G401.6 (cell line): Measurements from ENCODE around the gene SASH1.
"Not testable (repeated sequence)": the region's sequence is repeated elsewhere in the genome, so short reads cannot be mapped to it uniquely, and the experiment has no call there.

ENCODE experiments used
- FAIRE-seq: peaks from 2 replicates; lab custom pipeline; 2012; peaks lifted over from hg19 to GRCh38; lab: Jason Lieb, UNC

SASH1 gene

DNA sequence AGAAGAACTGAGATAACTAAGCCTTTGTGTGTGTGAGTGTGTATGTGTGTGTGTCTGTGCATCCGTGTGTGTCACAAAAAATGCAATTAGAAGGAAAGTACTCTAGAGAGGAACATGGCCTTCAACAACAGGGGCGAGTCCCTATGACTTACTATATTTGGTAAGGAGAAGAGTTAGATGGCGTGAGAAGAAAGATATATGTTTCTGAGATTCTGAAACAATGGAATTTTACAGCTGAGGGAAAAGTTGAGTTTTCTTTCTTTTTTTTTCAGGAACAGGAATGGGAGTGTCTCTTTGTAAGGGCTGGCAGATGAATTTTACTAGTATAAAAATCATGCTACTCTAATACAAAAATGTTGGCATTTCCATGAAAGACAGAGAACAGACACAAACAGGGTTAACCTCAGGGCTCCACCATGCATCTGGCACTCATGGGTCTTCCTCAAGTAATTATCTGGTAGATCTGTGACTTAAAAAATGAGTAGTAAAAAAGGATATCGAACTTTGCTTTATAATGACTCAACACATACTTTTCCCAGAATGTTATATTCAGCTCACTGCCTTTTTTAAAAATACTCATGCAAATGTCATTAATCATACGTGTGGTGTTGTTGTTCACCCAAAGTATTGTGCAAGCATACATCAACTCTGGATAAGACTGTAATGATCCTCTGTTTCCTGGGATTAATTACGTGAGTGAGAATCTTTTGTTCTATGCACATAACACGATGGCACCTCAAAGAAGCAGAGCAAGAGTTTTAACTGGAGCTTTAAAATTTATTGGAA is 12.8 kb upstream of the SASH1 start:
- no peak for FAIRE-seq

DNA sequence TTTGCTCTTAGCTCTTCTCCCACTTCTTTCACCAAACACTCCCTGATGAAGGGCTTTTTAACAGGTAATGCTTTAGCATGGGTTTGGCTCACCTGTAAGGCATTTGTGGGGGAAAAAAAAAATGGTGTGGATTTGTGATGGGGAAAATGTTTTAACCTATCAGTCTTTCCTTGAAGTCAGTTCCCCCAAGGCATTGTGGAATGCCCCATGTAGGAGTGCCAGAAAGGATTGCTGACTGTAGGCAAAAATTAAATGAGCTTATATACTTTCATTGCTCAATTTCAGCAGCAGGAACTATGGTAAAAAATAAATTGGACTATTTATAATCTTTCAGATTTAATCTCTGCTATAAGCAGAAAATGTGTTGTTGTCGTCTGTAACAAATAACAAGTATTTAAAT is 10.6 kb upstream of the SASH1 start:
- no peak for FAIRE-seq

DNA sequence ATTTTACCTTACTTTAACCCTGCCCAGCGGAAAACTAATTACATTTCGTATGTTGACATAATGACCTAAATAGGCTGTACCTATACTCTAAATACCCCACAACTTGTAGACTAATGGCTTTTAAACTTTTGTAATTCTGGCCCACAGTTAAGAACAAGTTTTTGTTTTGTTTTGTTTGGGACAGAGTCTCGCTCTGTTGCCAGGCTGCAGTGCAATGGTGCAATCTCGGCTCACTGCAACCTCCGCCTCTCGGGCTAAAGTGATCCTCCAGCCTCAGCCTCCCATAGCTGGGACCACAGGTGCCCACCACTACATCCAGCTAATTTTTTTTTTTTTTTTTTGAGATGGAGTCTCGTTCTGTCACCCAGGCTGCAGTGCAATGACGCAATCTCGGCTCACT is 5.7 kb upstream of the SASH1 start:
- no peak for FAIRE-seq

DNA sequence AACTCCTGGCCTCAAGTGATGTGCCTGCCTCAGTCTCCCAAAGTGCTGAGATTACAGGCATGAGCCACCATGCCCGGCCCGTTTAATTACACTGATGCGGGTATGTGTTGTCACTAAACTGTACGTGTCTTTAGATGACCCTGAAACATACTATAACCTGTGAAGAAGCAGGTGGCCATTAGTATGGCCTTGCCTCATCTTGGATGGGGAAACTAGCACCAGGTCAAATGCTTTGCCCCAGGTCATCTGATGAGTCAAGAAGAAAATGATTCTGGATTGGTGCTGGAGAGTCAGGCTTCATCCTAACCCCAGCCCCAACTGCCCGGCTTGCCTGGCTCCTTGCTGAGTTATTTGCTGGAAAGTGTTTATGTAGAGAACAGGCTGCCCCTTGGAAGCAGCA is 2.9 kb upstream of the SASH1 start:
- FAIRE-seq: no peak

DNA sequence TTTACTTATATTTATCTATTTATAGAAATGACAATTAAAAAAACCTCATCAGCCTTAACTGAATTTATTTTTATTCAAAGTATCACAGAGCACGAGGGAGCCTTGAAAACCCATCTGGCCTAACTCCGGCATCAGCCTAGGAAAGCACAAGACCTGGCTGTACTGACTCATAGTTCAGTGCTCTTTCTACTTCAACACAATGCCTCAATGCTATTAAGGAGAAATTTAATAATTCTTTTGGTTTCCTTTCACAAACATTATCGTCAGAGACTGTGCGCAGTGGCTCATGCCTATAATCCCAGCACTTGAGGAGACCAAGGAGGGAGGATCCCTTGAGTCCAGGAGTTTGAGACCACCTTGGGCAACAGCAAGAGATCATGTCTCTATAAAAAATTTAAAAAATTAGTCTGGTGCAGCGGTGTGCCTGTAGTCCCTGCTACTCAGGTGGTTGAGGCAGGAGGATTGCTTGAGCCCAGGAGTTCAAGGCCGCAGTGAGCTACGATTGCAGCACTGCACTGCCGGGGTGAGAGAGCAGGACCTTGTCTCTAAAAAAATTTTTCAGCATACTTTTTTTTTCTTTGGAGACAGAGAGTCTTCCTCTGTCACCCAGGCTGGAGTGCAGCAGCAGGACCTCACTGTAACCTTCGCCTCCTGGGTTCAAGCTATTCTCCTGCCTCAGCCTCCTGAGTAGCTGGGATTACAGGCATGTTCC is 1.9 kb upstream of the SASH1 start:
- no peak for FAIRE-seq

DNA sequence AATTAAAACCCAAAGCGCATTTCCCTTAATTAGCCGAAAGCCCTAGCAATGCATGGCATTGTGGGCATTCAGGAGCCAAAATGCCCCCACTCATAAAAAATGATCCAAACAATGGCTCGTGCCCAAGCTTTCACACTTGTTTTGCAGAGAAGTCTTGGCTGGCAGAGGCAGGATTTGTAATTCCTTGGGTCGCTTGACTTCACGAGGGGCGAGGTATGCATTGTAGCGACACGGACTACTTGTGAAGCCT is 613 bp upstream of the SASH1 start:
- no peak for FAIRE-seq

DNA sequence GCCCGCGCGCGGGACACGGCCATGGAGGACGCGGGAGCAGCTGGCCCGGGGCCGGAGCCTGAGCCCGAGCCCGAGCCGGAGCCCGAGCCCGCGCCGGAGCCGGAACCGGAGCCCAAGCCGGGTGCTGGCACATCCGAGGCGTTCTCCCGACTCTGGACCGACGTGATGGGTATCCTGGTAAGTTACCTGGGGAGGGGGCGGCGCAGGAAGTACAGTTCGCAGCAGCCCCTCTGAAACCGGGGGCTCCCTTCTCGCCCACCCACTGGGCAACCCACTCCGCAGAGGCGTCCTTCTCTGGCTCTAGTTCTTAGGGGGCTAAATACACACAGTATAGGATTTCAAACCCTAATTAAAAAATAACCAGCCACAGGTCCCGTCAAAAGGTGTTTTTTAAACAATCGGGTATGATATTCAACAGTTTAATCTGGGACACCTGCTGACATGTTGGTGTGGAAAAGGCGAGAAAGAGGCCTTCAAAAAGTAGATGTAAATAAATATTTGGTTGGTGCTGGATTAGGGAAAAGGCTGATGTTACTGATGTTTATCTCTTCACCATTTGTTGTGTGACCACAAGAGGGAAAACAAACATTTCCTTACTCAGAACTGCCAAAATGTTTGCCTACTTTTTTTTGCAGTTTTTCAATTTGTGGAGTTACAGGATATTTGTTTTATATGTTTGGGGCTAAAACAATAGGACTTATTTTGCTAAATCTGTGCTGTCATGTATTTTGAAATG is 577 bp downstream of the SASH1 start:
- FAIRE-seq: no peak

DNA sequence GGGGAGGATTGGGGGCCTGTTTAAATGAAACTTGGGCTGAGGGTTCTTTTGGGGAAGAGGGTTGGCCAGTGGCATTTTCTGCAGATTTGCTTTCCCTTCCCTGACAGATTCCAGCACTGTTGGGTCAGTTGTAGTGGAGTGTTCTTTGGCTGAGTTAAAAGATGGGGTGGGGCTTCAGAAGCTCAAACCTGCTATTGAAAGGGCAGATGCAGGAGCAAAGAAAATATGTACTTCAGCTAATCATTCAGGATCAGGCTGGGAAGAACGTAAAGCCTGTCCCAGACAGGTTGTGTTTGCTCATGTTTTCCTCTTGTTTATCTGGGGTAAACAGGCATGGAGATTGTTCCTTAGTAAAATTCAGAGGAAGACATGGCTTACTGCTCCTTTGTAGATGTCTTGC is 2.5 kb downstream of the SASH1 start:
- FAIRE-seq: no peak

DNA sequence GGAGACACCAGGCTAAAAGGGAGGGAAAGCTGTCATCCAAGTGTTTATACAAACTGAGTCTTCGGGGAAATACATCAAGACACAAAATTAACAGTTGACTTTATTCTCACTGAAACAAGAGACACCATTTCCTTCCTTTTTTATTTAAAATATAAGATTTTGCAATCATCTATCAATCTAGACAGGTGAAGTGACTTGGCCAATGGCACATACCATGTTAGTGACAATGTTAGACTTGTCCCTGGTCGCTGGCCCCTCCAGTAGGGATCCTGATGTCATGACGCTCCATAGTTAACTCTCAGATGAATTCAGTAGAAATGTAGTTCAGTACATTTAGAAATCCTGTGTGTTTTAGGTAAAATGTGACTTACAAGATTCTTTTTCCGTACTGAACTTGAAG is 2.9 kb downstream of the SASH1 start:
- FAIRE-seq: no peak

DNA sequence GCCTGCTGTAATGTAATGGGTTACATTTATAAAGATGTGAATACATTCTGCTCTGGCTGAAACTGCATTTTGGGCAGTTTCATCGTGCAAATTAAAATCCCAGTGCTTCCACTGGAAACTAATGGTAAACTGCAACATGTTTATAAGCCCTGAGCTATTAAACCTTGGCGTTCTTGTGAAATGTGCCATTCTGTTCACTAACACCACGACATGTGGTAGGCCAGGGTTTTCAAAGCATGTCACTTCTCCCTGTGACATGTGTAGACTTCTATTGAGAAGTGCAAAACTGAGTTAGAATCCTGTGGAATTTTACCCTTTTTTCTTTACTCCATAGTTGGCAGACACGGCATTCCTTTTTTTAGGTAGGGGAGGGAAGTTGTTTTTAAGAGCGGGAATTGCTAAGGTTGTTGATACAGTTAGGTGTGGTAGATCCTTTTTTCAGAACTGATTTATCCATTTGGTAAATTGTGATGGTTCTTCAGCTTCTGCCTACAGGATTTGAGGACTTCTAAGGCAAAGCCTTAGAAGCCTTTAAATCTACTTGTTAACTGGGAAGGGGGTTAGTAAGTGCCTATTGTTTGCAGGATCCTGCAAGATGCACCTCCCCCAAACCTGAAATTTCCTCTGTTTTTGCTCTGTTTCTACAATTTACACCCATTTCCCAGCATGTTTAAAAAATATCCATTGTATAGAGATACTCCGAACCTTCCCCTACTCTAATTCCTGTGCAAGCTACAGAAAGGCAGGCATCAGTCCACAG is 4.2 kb downstream of the SASH1 start:
- no peak for FAIRE-seq

DNA sequence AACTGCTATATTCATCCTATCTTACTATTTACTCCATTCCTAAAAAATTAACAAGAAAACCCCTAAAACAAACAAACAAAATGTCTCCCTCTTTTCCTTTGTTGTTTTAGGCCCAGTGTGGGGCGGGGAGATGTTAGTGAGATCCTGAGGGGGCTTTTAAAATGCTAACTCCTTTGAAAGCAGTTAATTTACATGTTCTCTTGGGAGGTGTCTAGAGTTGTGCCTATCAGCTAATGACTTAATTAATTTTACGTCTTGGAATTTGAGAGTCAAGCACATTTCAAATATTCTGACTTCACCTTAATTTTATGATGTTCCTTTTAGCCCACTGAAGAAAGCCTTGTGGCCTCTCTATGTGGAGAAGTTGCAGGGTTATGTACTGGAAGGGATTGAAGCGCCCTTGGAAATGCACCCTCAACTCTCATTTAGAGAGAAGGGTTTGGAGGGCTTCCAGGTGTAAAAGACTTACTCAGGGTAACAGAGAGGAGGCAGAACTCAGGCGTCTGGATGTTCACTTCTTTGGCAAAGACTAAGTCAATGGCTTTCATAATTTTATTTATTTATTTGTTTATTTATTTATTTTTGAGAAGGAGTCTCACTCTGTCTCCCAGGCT is 4.9 kb downstream of the SASH1 start:
- no peak for FAIRE-seq

DNA sequence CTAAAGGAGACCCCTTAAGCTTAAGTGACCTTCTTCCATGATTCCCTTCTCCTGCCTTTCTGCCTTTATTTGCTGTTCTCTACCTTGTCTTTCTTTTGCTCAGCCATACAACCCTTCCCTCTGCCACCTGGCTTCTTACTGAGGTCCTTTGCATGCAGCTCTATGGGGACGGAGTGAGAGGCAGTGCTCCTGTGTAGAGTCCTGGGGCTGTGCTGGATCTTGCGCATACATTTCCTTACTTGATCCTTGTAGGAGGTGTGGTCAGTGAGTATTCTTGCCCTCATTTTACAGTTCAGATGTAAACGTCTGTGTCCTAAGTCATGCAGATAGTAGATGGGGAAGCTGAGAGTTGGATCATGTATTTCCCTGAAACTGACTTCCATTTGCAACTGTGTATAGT is 5.7 kb downstream of the SASH1 start:
- no peak for FAIRE-seq

DNA sequence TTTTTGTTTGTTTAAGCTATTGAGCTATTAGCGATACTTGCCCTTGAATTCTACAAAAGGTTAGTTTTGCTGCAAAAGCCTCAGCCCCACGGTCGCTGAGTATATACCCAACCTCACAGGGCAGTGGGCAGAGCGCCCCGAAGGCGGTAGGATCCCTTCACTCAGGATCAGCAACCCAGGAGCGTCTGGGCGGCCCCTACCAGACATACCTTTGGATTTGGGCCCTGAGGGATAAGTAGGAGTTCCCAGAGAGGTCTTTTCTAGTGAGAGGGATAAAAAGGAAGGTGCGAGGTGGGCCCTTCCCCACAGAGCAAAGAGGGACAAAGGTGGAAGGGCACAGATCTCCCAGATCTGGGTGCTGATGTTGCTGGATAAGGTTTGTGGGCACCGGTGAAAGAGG is 6.1 kb downstream of the SASH1 start:
- FAIRE-seq: no peak

DNA sequence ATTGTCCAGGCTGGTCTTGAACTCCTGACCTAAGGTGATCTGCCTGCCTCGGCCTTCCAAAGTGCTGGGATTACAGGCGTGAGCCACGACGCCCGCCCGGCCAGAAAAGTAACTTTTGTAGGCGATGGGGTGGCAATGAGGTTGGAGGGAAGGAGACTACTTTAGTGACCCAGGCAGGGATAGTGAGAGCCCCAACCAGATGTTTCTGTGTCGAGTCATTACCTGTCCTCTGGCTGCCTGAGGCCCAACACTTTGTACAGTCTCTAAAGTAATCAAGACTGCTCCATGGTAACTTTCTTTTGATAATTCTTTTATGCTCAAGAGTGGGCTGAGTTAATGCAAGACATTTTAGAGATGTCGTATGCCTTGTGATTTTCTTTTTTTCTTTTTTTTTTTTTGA is 6.8 kb downstream of the SASH1 start:
- no peak for FAIRE-seq

DNA sequence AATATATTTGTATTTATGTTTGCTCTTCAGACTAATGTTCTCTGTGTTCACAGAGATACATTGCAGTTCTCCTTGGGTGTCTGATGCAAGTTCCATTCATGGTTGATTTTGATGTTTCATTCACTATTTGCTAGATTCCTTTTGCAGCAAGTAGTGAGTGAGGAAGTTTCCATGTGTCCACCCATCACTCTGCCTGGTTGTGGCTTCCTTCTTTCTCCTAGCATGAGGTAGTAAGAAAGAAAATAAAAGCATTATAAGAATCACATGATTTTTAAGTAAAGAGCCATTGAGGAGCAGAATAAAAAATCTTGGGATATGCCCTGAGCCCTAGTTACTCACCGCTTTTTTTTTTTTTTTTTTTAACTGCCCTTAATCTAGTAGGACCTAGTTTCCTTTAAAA is 8.7 kb downstream of the SASH1 start:
- FAIRE-seq: no peak

DNA sequence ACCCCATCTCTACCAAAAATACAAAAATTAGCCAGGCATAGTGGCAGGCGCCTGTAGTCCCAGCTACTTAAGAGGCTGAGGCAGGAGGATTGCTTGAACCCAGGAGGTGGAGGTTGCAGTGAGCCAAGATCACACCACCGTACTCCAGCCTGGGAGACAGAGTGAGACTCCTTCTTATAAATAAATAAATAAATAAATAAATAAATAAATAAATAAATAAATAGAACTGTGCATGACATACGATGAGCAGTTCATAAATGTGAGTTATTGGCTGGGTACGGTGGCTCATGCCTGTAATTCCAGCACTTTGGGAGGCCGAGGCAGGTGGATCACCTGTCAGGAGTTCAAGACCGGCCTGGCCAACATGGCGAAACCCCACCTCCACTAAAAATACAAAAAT is 9.8 kb downstream of the SASH1 start:
- FAIRE-seq: not testable (repeated sequence)

DNA sequence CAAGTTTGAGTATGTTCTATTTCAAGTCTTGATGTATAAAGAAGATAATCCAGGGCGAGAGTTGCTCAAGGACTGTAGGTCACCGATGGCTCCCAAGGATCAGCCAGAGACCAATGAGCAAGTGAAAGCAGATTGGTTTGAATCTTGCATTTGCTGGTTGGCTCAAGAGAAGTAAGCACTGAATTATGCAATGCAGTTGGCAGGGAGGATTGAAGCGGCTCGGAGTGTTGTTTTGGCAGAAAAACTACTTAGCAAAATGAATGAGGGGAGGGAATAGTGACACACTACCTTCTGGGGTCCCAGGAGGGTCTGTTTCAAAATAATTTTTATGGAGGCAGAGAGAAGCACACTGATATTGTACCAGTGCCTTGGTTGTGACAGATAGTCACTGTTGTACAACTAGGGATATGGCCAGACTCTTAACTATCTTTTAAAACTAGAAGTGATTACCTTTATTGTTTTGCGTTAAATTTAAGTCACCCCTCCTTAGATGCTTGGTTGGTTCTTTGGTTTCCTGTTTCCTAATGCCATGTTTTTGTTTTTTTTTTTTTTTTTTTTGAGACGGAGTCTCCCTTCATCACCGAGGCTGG is 15.7 kb downstream of the SASH1 start:
- FAIRE-seq: no peak

DNA sequence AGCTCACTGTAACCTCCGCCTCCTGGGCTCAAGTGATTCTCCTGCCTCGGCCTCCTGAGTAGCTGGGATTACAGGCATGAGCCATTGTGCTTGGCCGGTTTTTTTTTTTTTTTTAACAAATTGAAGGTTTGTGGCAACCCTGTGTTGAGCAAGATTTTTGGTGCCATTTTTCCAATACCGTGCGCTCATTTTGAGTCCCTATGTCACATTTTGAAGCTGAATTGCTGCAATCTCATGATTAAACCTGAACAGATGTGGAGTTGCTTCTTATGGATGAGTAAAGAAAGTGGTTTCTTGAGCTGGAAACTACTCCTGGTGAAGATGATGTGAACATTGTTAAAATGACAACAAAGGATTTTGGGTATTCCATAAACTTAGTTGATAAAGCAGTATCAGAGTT is 16.6 kb downstream of the SASH1 start:
- no peak for FAIRE-seq

DNA sequence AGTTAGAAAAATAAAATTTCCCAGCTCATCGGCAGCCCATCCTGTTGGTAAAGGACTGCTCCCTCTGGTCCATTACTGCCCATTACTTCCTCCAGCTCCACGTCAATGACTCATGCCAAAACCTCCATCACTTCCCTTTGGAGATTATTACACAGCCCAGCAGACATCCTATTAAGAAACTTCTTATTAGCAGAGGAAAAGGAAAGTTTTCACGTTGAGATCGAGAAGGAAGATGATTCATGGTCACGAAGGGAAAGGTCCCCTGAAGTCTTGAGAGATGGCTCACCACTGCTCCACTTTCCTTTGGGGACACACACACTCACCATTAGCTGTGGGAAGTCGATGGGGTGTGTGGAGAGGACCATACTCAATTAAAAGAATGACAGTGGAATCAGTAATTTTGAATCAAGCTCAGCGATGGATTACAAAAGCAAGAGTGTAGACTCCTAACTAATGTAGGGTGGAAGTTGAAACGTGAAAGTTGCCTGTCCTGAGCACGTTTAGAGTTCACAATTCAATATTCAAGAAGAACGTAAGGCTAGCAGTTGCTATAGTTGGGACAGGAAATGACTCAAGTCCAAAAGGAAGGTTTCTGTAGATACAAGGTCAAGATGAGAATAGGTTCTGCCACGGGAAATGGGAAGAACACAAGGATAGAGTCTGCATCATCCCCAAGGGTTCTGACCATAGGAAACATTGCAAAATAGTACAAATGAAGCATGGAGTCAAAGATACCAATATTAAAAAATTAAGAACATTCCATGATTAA is 21.6 kb downstream of the SASH1 start:
- no peak for FAIRE-seq

DNA sequence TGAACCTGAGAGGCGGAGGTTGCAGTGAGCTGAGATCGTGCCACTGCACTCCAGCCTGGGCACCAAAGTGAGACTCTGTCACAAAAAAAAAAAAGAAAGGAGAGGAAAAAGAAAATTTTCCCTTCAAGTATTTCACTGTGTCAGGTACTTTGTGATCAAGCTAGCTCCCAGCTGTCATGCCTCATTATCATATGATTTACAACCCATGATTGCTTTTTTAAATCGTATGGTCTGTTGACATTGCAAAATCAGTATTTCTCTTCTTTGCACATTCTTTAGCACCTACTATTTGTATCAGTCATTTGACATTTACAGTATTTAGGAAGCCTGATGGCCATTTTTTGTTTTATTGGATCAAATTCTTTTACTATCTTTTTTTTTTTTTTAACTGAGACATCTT is 22.4 kb downstream of the SASH1 start:
- no peak for FAIRE-seq

DNA sequence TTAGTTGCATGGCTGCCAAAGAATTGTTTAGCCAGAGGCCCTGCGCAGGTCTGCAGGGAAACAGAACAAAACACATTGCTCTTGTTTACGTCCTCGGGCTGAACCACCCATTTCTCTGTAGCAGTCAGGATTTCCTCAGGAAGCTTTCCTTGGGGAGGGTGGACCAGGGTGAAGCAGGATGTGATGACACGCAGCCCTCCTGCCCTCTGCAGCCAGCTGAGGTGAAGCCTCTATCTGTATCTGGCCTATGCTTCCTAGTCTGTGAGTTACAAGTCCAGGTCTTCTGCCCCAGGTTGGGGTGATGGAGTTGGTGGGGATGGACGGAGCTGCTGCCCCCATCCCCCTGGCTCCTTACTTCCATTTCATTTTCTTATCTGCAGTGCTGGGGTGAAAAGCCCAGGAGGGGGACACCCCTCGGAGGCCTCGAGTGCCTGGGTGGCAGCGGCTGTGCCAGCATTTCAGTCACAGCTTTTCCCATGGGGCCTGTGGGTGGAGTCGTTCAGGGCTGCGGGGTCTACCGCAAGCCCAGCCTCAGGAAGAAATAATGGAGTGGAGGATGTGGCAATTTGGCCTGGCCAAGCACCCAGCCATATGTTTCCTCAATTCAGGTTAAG is 24.9 kb downstream of the SASH1 start:
- FAIRE-seq: no peak
